IPS DF 6.9 (cell line): Measurements from ENCODE around the gene ELP2.
"Not testable (repeated sequence)": the region's sequence is repeated elsewhere in the genome, so short reads cannot be mapped to it uniquely, and the experiment has no call there.

Source experiments
- DNase-seq: peaks from one replicate; pipeline ENCODE4 v3.0.0-alpha.2; 2013; ENCODE audit warnings: low read depth, low spot score
- H3K27ac ChIP-seq: one replicate; pipeline ENCODE4 v1.5.1; 2013; ENCODE audit warnings: low read length, control low read depth
- H3K27me3 ChIP-seq: 2 replicates; pipeline ENCODE4 v1.6.1; 2013; ENCODE audit warnings: mild to moderate bottlenecking, low read length; ENCODE audit not compliant: control insufficient read depth, insufficient read depth
- H3K36me3 ChIP-seq: 2 replicates; pipeline ENCODE4 v1.6.1; 2013; ENCODE audit warnings: low read length; ENCODE audit not compliant: control insufficient read depth, insufficient read depth
- H3K4me1 ChIP-seq: 2 replicates; pipeline ENCODE4 v1.6.1; 2013; ENCODE audit warnings: low read length; ENCODE audit not compliant: control insufficient read depth, insufficient read depth
- H3K4me3 ChIP-seq: 2 replicates; pipeline ENCODE4 v1.5.1; 2013; ENCODE audit warnings: mild to moderate bottlenecking, low read length
- H3K9me3 ChIP-seq: 2 replicates; pipeline ENCODE4 v1.6.1; 2013; ENCODE audit warnings: low read length, inconsistent platforms; ENCODE audit not compliant: control insufficient read depth, insufficient read depth
- WGBS: extraction: QIAGEN DNeasy Blood & Tissue Kit; methylation state at CpG from one replicate; pipeline ENCODE4 v1.1.7; 2013; ENCODE audit warnings: mixed read lengths, missing lambda C conversion rate; ENCODE audit not compliant: insufficient read length, insufficient coverage; 5-methylcytosine and 5-hydroxymethylcytosine counted together

The ELP2 gene

DNA sequence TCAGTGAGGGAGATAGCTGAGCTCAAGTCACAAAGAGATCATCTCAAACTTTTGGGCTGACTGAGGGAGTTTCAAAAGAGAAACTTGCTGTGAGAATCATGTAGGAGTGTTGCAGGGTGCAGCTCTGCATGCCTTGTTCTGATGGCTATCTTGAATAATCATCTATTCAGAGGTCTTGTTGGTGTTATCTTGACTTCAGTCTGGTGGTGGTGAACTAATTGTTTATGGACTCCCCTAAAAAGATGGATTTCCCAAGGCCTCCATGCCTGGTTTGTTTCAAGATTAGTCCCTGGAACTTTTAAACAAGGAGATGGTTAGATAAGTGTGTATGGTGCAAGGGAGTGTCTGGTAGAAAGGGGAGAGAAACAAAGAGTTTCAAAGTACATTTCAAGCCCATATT is 30.4 kb upstream of the ELP2 start:
- Histone ChIP-seq H3K4me3 (no peak overlapping the region), H3K27ac (no peak overlapping the region), H3K4me1 (no peaks in the 10 kb centered on the region), H3K27me3 (no peaks in the 10 kb centered on the region), H3K9me3 (peaks cover 3% of the 10 kb centered on the region; the same call in 1 of the 2 replicates), H3K36me3 (no peaks in the 10 kb centered on the region)
- no peak for DNase-seq

- WGBS = no CpG with 5 or more reads among the region's 7 CpGs
- Histone ChIP-seq H3K9me3 (peaks cover 3% of the 10 kb centered on the region; the same call in 1 of the 2 replicates), H3K27ac (no peak overlapping the region), H3K36me3 (no peaks in the 10 kb centered on the region), H3K27me3 (no peaks in the 10 kb centered on the region), H3K4me3 (no peak overlapping the region), H3K4me1 (no peaks in the 10 kb centered on the region)
- DNase-seq = no peak
Observed at GRCh38 chr18:36101943-36102342, 27.8 kb upstream of the ELP2 start.

GRCh38 chr18:36104749-36105148 is 24.9 kb upstream of the ELP2 start:
- WGBS = no CpG with 5 or more reads among the region's 2 CpGs
- Histone ChIP-seq H3K4me1 (no peaks in the 10 kb centered on the region), H3K36me3 (no peaks in the 10 kb centered on the region), H3K27ac (no peak overlapping the region), H3K9me3 (peaks cover 3% of the 10 kb centered on the region; the same call in 1 of the 2 replicates), H3K4me3 (no peak overlapping the region), H3K27me3 (no peaks in the 10 kb centered on the region)
- no peak for DNase-seq

- no peaks in the 10 kb centered on the region for H3K4me1 ChIP-seq
- no peak overlapping the region for H3K4me3 ChIP-seq
- H3K27me3 ChIP-seq = no peaks in the 10 kb centered on the region
- peaks cover 3% of the 10 kb centered on the region; the same call in 1 of the 2 replicates for H3K36me3 ChIP-seq
- no peak for DNase-seq
- H3K27ac ChIP-seq = no peak overlapping the region
- no peaks in the 10 kb centered on the region for H3K9me3 ChIP-seq
Observed at GRCh38 chr18:36107477-36107876, 22.2 kb upstream of the ELP2 start.

DNA sequence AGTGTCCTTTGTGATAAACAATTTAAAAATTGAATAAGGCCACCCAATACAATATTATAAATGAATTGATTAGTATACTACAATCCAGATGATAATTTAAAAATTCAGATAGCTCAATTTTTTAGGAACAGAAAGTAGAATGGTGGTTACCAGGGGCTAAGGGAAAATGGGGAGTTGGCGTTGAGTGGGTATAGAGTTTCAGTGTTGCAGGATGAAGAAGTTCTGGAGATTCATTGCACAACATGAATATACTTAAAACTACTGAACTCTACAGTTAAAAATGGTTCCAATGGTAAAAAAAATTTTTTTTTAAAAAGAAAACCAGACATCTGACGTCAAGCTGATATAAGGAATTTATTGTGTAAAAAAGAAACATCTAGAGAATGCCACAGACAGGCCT is 21.5 kb upstream of the ELP2 start:
- WGBS = no CpG with 5 or more reads among the region's 2 CpGs
- DNase-seq = no peak
- Histone ChIP-seq H3K36me3 (peaks cover 3% of the 10 kb centered on the region), H3K9me3 (no peaks in the 10 kb centered on the region), H3K4me3 (no peak overlapping the region), H3K27ac (no peak overlapping the region), H3K27me3 (no peaks in the 10 kb centered on the region), H3K4me1 (no peaks in the 10 kb centered on the region)

DNA sequence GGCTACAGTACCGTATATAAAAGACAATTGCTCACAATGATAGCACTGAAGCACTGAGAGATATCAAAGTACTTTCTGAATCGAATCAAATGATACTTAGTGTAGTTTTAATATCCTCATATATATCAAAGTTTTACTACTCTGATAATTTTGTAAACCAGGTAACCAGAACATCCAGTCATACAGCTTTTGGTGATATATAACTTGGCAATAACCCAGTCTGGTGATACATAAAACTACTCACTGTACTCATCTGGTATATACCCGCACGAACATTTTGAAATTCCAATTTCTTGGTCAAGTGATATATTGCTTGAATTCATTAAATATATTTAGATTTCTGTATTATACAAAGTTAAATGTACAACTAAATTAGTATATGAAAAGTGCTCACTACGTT is 21.1 kb upstream of the ELP2 start:
- no CpG with 5 or more reads among the region's 5 CpGs for WGBS
- DNase-seq = no peak
- H3K36me3 ChIP-seq = peaks cover 3% of the 10 kb centered on the region
- no peaks in the 10 kb centered on the region for H3K27me3 ChIP-seq
- H3K9me3 ChIP-seq = no peaks in the 10 kb centered on the region
- no peaks in the 10 kb centered on the region for H3K4me1 ChIP-seq
- H3K4me3 ChIP-seq = no peak overlapping the region
- H3K27ac ChIP-seq = no peak overlapping the region

DNA sequence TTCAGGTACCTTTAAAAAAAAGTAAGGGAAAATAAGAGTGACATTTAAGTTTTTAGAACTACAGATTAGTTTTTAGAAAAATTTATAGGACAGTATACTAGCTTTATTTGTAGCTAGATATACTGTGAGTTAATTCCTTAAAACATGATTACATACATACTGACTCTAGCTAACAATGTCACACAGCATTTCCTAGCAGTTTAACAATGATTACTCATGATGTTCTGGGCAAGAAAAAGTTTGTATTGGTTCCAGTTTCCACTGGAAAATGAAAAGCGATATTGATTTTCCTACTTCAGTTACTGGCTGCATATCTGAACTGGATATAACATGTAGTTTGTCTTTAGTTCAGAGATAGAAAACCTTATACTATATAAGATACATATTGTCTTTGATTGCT is 20.0 kb upstream of the ELP2 start:
- no CpG with 5 or more reads among the region's 1 CpG for WGBS

GRCh38 chr18:36112302-36112701 is 17.4 kb upstream of the ELP2 start:
- Histone ChIP-seq H3K27me3 (no peaks in the 10 kb centered on the region), H3K27ac (no peak overlapping the region), H3K4me3 (no peak overlapping the region), H3K4me1 (no peaks in the 10 kb centered on the region), H3K36me3 (peaks cover 14% of the 10 kb centered on the region), H3K9me3 (no peaks in the 10 kb centered on the region)
- no peak for DNase-seq

More for the DNA sequence above, 20.0 kb upstream of the ELP2 start:
- Histone ChIP-seq H3K4me3 (no peak overlapping the region), H3K27me3 (no peaks in the 10 kb centered on the region), H3K36me3 (peaks cover 8% of the 10 kb centered on the region), H3K9me3 (no peaks in the 10 kb centered on the region), H3K27ac (no peak overlapping the region), H3K4me1 (no peaks in the 10 kb centered on the region)
- DNase-seq = no peak

DNA sequence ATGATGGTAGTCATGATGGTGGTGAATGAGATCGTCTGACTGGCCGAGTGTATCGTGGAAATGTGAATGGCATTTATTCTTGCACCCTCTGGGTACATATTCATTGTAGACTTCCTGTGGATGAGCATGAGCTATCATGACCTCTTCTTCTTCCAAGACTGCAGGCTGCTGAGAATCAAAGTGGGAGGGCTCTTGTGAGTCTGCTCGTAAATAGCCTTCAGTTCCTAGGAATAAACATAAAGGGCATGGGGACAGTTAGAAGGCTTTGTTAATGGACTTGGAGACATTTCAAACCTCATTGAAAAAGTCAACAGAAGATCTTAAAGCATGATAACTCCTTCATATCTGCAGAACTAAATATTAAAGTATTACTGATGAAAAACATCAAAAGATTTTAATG is 15.4 kb upstream of the ELP2 start:
- no CpG with 5 or more reads among the region's 4 CpGs for WGBS
- Histone ChIP-seq H3K36me3 (peaks cover 14% of the 10 kb centered on the region), H3K9me3 (no peaks in the 10 kb centered on the region), H3K27ac (no peak overlapping the region), H3K4me3 (no peak overlapping the region), H3K27me3 (no peaks in the 10 kb centered on the region), H3K4me1 (no peaks in the 10 kb centered on the region)
- no peak for DNase-seq

- no peak for DNase-seq
- H3K27me3 ChIP-seq = no peaks in the 10 kb centered on the region
- WGBS = no CpG with 5 or more reads among the region's 1 CpG
- no peak overlapping the region for H3K4me3 ChIP-seq
- H3K9me3 ChIP-seq = no peaks in the 10 kb centered on the region
- H3K36me3 ChIP-seq = peaks cover 14% of the 10 kb centered on the region
- no peak overlapping the region for H3K27ac ChIP-seq
- no peaks in the 10 kb centered on the region for H3K4me1 ChIP-seq
Observed at GRCh38 chr18:36114738-36115137, 15.0 kb upstream of the ELP2 start.

- not testable (repeated sequence) for DNase-seq, H3K27me3 ChIP-seq, H3K9me3 ChIP-seq, H3K4me3 ChIP-seq, H3K27ac ChIP-seq, H3K4me1 ChIP-seq
- H3K36me3 ChIP-seq = peaks cover 18% of the 10 kb centered on the region
- WGBS = no CpG with 5 or more reads among the region's 11 CpGs
Observed at GRCh38 chr18:36116771-36117170, 12.9 kb upstream of the ELP2 start.
